Limb (tissue), 2 donors: ENCODE data around the gene TMEM41B.
"Not testable (repeated sequence)": the region's sequence is repeated elsewhere in the genome, so short reads cannot be mapped to it uniquely, and the experiment has no call there.

ENCODE experiments used
- DNase-seq, 2 donors: peaks; one replicate each; pipeline ENCODE4 v3.0.0-alpha.2; 2016; ENCODE audit errors: extremely low spot score in 2 of 2

The TMEM41B gene, protein sequence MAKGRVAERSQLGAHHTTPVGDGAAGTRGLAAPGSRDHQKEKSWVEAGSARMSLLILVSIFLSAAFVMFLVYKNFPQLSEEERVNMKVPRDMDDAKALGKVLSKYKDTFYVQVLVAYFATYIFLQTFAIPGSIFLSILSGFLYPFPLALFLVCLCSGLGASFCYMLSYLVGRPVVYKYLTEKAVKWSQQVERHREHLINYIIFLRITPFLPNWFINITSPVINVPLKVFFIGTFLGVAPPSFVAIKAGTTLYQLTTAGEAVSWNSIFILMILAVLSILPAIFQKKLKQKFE

DNA sequence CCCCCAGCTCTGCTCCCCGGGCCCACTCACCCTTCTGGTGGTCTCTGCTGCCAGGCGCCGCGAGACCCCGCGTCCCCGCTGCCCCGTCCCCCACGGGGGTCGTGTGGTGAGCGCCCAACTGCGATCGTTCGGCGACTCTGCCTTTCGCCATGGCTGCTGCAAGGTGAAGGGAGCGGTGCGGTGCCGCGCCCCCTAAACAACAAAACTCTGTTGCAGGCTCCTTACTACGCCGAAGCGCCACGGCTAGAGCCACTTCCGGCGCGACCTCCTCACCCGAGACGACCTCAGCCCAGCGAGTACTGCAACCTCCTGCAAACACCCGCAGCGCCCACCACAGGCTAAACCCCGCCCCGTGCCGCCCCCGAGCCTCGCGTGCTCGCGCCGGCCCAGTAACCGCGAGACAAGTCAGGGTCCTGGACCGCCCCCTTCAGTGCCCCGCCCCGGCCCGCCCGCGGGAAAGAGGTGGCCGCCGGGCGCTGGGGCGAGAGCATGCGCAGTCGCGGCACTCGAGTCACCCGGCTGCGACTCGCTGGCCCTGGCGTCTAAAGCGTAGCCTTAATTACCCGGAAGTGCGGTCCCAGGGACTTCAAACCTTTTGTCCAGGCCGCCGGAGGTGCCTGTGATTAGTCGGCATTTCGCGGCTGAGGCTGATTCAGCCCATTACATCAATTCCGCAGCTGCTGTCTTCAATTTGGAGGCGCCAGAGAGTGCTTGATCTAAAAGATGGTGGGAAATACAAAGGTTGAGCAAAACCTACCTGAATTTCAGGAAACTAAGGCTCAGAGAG is at the start of gene TMEM41B:
Gene TMEM41B (minus strand): TSS at position 303 of the 787 bp plus-strand sequence. CDS start 152 bp downstream, at position 151.
- DNase-seq = peak; percentile 97 to 99

DNA sequence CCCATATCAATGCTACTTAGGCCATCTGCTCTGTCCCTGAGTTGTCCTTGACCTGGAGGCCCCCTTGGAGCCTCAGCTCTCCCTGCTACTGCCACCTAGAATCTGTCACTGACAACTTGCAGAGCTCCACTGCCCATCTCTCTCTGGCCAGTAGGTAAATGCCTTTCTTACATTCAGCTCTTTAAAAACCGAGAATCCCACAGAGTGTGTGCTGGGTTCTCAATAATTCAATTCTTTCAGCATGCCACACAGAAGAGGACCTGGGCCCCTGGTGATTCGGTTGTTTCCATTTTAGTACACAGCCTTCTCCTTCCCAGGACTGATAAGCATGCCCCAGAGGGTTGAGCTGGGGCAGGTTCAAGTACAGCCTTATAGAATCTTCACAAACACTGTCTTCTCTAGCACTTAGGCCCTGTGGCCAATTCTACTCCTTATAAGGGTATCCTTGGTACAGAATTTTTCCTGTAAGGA is 48.0 kb upstream of the TMEM41B start:
- DNase-seq = no peak

- DNase-seq = not testable (repeated sequence)
Observed at GRCh38 chr11:9360862-9361622, 46.6 kb upstream of the TMEM41B start.

DNA sequence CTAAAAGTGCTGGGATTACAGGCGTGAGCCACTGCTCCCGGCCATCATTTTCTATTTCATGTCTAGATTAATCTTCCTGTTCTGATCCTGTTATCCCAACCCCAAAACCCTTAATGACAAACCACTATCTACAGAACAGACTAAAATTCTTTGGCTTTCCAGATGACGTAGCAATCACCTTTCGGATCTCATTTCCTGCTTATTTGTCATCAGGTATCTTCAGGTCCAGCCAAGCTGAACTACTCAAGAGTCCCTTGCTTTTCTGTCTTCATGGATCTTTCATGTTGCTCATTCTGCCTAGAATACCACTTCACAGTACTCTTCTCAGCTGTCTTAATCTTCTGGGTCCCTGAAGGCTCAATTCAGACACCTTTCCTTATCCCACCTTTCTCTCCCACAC is 42.6 kb upstream of the TMEM41B start:
- no peak for DNase-seq

GRCh38 chr11:9351321-9351881 is 37.0 kb upstream of the TMEM41B start:
- no peak for DNase-seq

DNA sequence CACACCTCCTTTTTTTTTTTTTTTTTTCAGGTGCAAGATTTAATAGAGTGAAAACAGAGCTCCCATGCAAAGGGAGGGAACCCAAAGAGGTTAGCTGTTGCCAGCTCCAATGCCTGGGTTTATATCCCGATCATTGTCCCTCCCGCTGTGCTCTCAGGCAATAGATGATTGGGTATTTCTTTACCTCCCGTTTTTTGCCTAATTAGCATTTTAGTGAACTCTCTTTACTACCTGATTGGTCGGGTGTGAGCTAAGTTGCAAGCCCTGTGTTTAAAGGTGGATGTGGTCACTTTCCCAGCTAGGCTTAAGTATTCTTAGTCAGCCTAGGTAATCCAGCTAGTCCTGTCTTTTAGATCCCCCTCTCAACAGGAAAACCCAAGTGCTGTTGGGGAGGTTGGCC is 33.4 kb upstream of the TMEM41B start:
- DNase-seq = not testable (repeated sequence)

GRCh38 chr11:9347100-9347499 is 32.7 kb upstream of the TMEM41B start:
- DNase-seq = no peak

GRCh38 chr11:9344061-9344680 is 29.8 kb upstream of the TMEM41B start:
- DNase-seq = no peak

GRCh38 chr11:9341638-9342178 is 27.3 kb upstream of the TMEM41B start:
- DNase-seq = no peak

DNA sequence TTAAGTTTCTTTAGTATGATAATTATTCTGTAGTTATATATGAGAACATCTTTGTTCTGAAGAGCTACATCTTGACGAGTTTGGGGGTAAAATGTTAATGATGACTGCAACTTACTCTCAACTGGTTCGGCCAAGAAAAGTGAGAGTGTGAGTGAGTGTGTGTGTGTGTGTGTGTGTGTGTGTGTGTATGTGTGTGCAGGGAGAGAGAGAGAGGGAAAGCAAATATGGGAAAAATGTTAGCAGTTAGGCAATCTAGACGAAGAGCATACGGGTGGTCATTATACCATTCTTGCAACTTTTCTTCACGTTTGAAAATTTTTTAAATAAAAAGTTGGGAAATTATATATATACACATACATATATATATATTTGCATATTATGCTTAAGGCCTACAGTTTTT is 18.3 kb upstream of the TMEM41B start:
- DNase-seq = no peak

DNA sequence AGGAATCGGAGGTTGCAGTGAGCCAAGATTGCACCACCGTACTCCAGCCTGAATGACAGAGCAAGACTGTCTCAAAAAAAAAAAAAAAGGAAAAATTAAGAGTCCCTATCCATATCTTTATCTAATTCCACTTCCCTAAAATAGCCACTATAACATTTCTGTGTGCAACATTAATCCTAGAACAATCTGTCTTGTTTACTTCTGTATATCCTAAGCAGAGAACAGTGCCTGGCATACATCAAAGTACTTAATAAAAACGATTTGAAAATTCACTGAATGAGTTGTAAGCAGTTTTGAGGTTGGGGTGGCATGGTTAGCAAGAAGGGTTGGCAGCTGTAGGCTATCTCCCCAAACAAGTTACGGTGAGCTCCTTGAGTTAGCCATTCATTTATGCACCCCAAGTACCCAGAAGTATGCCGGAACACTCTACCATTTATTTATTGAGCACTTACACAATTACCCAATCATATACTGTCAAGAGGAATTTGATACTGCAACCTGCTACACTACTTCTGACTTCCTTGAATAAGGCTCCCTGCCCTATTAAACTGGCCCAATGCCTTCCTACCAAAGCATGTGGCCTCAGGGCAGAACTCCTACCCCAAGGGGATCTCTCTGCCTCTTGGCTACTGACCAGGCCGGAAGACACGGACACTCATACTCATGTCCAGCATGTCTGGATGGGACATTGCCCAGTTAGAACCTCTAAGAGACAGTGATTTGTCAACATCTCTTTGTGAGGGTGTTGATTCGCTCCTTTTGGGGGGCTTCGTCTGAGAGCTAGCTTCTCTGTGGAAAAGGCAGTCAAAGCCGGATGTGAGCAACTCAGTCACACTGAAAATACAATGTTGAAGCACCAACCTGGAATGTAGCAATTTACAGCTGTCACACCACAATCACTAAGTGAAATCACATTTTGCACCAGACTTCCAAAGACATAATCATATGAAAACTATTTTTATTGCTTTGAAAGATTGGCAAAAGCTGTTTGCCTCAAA is 16.3 kb upstream of the TMEM41B start:
- DNase-seq = no peak

DNA sequence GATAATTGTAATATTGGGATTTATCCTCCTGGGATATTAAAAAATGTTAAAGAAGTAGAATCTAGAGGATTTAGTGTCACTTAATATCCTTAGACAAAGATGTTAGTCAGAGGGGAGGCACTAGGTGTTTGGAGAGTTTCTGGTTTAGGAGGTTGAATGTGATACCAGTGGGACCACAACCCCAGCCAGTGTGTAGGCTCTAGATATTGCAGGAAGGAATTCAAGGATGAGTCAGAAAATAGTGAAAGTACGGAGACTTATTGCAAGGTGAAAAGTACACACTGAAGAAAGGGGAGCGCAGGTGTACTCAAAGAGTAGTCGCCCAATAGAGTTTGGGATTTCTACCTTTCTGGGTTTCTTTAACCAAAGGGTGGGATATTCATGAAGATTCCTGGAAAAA is 5.7 kb upstream of the TMEM41B start:
- DNase-seq = no peak

GRCh38 chr11:9319377-9320001 is 5.1 kb upstream of the TMEM41B start:
- not testable (repeated sequence) for DNase-seq

DNA sequence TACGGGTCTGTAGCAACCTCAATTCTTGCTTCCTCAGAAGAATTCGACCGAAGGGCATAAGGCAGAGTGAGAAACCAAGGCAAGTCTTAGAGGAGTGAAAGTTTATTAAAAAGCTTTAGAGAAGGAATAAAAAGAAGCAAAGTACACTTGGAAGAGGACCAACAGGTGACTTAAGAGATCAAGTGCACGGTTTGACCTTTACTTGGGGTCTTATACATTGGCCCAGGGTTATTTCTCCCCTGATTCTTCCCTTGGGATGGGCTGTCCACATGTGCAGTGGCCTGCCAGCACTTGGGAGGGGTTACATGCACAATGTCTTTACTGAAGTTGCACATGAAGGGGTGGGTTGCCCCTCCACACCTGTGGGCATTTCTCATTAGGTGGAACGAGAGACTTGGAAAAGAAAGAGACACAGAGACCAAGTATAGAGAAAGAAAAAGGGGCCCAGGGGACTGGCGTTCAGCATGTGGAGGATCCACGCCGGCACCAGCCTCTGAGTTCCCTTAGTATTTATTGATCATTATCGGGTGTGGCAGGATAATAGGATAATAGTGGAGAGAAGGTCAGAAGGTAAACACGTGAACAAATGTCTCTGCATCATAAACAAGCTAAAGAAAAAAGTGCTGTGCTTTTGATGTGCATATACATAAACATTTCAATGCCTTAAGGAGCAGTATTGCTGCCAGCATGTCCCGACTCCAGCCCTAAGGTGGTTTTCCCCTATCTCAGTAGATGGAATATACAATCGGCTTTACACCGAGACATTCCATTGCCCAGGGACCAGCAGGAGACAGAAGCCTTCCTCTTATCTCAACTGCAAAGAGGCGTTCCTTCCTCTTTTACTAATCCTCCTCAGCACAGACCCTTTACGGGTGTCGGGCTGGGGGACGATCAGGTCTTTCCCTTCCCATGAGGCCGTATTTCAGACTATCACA is 4.3 kb upstream of the TMEM41B start:
- not testable (repeated sequence) for DNase-seq

DNA sequence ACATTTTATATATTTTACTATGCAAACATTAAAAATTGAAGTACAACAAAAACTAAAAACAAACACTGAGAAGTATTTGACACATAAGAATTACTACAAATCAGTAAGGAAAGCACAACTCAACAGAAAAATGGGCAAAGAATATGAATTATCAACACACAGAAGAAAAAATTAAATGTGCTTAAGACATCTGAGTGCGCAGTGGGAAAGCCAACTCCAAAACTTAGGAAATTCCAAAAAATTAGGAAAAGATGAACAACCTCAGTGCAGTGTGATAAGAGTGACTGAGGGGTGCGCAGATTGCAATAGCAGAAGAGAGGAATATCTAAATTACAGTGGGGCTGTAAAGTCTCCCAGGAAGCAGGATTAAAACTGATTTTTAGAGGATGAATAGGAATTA is 1.9 kb upstream of the TMEM41B start:
- no peak for DNase-seq

DNA sequence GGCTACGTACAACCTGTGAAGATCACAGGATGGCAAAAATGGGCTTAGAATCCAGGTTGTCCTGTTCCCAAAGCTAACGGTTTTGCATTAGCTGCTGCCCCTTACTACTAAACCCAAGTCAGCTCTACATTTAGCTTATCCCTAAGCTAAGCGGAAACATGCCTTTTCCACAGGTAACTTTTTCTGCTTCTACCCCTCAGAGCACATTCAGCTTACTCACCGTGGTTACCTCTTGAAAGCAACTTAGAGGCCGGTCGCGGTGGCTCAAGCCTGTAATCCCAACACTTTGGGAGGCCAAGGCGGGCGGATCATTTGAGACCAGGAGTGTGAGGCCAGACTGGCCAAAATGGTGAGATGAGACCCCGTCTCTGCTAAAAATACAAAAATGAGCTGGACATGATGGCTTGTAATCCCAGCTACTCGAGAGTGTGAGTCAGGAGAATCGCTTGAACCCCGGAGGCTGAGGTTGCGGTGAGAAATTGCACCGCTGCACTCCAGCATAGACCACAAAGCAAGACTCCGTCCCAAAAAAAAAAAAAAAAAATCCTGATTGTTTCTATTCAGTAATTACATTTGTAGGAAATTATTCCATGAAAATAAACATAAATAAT is 790 bp upstream of the TMEM41B start:
- no peak for DNase-seq

DNA sequence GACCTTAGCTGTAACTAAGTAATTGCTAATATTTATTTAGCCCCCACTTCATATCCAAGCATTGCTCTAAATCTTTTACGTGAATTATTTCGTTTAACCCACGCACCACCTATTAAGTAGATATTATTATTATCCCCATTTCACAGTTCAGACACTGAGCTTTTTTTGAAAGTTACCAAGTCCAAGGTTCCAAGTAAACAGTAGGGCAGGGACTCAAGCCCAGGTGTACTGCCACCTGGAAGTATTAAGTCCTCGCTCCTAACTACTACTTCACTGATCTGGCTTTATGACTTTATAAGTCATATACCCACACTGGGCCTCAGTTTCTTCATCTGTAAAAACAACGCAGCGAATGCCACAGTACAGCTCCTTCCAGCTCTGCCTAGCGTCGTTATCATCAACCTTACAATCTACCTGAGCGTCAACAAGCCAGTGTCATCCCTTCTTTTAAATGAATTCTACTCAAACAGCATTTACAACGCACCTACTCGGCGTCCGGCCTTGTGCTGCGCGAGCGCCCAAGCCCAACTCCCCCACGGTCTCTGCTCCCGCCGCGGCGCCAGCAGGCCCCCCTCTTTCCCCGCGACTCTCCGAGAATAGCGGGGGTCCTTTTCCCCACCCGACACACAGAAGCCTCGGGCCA is 624 bp downstream of the TMEM41B start:
- DNase-seq = no peak
